COR-L47 (cell line): ENCODE measurements around the gene PPP1R14B.

ENCODE experiments used
- DNase-seq: peaks from one replicate; lab custom pipeline; 2025; lab: John Stamatoyannopoulos, UW

The PPP1R14B gene

GRCh38 chr11:64230985-64231365 lies 15.8 kb downstream of the PPP1R14B start:
- no peak for DNase-seq

- DNase-seq = peak; percentile 97
These were observed 16.4 kb downstream of the PPP1R14B start, which contains the start of gene DNAJC4 for GRCh38 chr11:64230171-64230984. Gene DNAJC4, plus strand, starts transcription at chr11:64230548. Its CDS starts 307 bp downstream, at chr11:64230855.

DNA sequence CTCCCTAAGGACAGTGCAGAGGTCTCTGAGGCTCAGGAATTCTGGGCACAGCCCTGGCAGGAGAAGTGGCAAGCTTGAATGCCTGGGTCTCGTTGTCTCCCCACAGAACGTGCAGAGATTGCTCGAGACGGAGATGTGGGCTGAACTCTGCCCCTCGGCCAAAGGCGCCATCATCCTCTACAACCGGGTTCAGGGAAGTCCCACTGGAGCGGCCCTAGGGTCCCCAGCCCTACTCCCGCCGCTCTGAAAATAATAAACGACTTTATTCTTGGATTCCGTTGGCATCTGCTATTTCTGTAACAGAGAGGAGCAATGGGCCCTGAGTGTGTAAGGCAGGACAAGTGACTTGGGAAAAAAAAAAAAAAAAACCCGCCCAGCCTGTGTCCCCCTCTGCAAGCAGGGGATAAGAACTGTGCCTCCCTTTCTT lies 17.0 kb downstream of the PPP1R14B start:
- no peak for DNase-seq

- no peak for DNase-seq
These were observed 17.5 kb downstream of the PPP1R14B start for GRCh38 chr11:64229090-64229743.

DNA sequence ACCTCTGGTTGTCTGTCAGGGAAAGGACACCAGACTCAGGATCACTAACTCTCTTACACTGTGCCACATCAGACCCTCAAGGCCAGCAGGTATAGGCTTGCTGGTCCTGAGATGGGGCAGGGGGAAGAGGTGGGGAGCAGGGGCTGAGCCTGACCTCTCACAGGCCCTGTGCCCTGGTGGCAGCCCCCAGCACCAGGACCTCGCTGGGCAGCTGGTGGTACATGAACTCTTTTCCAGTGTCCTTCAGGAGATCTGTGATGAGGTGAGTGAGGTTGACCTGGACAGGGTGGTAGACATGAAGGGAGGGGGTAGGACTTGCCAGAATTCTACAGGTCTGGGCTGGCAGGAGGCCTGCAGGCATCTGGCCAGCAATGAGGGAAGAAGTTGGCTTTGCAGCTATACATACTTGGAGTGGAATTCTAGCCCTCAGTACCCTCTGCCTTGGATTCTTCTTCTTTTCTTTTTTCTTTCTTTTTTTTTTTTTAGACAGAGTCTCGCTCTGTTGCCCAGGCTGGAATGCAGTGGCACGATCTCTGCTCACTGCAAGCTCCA lies 19.3 kb downstream of the PPP1R14B start:
- DNase-seq = no peak

GRCh38 chr11:64226507-64227051 lies 20.2 kb downstream of the PPP1R14B start:
- peak; percentile 63 for DNase-seq

- peak; percentile 83 for DNase-seq
These were observed 20.9 kb downstream of the PPP1R14B start, which contains the start of the genes NUDT22 and TRPT1 for GRCh38 chr11:64225608-64226506. Gene NUDT22, plus strand, starts transcription at chr11:64226274. Its CDS starts 379 bp downstream, at chr11:64226653. Gene TRPT1, minus strand, starts transcription at chr11:64226186. Its CDS starts 326 bp downstream, at chr11:64225860.

- DNase-seq = no peak
These were observed 21.7 kb downstream of the PPP1R14B start for GRCh38 chr11:64224891-64225607.

DNA sequence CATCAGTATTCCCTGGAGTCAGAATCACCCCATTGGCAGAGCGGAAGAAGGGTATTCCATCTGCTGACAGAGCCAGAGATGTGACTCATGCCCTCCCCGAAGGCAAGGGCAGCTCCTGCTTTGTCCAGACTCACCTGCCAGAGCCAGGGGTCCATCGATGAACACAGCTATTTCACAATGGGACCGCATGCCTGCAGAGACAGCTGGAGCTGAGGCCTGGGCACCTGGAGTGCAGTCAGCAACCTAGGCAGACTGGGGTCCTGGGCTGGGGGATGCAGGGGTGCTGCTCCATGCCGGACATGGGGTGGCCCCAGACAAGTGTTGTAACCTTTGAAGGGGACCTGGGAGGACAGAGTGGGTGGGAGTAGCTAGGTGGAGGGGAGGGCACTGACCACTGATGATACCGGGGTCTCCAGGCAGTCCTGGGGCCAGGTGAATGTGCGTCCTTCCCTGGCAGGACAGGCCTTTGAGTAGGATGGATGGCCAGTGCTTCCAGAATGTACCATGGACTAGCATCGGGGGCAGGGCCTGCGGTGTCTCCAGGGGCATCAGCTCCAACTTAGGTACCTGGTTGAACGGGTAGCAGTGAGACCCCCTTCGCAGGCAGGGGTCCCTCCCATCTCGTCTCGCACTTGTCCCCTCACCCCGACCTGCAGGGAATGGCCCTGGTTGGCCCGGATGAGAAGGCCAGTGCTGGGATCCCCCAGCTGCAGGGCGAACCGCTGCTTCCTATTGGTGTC lies 22.4 kb downstream of the PPP1R14B start:
- DNase-seq = no peak

DNA sequence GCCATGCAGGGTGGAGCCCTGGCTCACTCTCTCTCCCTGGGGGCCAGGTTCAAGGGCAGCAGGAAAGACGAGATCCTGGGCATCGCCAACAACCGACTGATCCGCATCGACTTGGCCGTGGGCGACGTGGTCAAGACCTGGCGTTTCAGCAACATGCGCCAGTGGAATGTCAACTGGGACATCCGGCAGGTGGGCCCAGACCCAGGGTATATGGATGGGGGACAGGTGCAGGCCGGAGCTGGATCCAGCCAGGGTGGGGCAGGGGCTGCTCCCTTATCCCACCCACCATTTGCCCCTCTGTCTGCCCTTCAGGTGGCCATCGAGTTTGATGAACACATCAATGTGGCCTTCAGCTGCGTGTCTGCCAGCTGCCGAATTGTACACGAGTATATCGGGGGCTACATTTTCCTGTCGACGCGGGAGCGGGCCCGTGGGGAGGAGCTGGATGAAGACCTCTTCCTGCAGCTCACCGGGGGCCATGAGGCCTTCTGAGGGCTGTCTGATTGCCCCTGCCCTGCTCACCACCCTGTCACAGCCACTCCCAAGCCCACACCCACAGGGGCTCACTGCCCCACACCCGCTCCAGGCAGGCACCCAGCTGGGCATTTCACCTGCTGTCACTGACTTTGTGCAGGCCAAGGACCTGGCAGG lies 23.6 kb downstream of the PPP1R14B start:
- DNase-seq = no peak

DNA sequence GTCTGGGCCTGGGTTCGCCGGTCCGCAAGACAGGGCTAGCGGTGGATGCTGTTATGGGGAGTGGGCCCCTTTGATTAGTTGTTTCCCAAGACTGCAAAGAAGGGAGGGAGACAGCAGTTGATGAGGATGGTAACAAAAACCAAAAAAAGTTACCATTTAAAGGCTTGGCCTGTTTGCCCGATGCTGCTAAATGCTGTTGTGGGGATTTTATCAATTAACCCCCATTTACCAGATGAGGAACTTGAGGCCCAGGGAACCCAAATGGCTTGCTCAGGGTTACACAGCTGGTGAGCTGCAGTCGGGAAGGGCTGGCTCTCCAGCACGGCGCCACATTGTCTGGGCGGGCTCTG lies 24.1 kb downstream of the PPP1R14B start:
- no peak for DNase-seq

- no peak for DNase-seq
These were observed 25.9 kb downstream of the PPP1R14B start for GRCh38 chr11:64220798-64221197.

DNA sequence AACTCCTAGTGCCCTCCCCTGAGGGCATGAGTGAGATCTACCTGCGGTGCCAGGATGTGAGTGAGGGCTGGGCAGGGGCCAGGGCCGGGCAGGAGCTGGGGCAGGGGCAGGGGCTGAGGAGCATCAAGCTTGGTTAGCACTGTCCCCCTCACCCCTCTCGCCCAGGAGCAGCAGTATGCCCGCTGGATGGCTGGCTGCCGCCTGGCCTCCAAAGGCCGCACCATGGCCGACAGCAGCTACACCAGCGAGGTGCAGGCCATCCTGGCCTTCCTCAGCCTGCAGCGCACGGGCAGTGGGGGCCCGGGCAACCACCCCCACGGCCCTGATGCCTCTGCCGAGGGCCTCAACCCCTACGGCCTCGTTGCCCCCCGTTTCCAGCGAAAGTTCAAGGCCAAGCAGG lies 26.5 kb downstream of the PPP1R14B start:
- DNase-seq = no peak

- no peak for DNase-seq
These were observed 27.0 kb downstream of the PPP1R14B start for GRCh38 chr11:64219755-64220154.

- no peak for DNase-seq
These were observed 27.4 kb downstream of the PPP1R14B start for GRCh38 chr11:64219354-64219684.

GRCh38 chr11:64218628-64219353 lies 28.0 kb downstream of the PPP1R14B start:
- peak; percentile 32 for DNase-seq

GRCh38 chr11:64216879-64217278 lies 29.9 kb downstream of the PPP1R14B start:
- DNase-seq = no peak

GRCh38 chr11:64211181-64211872 lies 35.4 kb downstream of the PPP1R14B start:
- no peak for DNase-seq
